Measurements from ENCODE around the gene XRN1.

- TF ChIP-seq CTCF (conservative IDR thresholded peaks at IDR 0.05) = no peak
- no peak for TF ChIP-seq EZH2 (IDR thresholded peaks at IDR 0.05; ENCODE audit: low read depth)
Measured at GRCh38 chr3:142470826-142471225, 23.0 kb upstream of the XRN1 start.

Measured in PC-9 (cell line).